Measurements from ENCODE around the gene FCSK.
"Not testable (repeated sequence)": the region's sequence is repeated elsewhere in the genome, so short reads cannot be mapped to it uniquely, and the experiment has no call there.

The FCSK gene

DNA sequence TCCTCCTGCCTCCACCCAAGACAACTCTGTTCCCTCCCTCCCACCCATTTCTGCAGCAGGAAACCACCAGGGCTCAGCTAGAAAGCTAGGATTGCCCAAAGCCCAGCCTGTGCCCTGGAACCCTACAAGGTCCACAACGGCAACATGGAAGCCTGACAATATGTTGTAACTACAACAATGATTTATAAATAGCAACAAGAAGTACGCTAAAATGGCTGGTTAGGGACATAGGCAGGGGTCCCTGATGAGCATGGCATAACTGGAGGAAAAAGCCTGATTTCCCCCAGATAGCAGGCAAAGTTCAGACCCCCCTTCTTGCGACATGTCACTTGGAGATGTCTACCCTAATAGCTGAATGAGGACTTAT lies 22.1 kb upstream of the FCSK start:
- no peak for DNase-seq

DNA sequence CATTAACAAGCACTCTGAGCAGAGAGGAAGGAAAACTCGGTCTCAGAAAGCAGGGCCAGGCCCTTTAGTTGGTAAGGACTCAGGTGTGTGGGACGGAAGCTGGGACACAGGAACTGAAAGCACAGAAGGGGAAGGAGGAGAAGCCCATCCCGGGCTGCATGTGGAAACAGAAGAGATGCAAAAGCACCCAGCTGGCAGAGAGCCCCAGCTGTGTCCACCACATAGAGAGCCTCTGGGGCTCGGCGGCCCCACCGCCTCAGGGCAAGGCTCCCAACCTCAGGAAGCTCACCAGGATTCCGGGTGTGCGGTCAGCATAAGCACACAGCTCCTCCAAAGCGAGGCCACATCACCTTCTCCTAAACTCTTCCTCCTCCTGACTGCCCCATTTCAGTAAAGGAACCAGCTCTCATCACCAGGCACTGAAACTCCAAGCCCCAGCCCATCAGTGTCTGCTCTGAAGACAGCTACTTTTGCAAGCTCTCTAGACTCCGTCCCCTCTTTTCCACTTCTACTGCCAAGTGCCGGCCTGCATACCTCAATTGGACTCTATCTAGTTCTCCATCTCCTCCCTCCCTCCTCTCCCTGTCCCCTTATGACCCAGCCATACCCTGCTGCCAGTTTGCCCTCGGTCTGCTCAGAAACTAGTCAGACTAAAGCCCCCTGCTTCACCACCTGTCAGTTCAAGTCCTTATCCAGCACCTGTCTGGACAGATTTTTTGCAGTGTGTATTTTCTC lies 21.5 kb upstream of the FCSK start:
- DNase-seq, result no peak

DNA sequence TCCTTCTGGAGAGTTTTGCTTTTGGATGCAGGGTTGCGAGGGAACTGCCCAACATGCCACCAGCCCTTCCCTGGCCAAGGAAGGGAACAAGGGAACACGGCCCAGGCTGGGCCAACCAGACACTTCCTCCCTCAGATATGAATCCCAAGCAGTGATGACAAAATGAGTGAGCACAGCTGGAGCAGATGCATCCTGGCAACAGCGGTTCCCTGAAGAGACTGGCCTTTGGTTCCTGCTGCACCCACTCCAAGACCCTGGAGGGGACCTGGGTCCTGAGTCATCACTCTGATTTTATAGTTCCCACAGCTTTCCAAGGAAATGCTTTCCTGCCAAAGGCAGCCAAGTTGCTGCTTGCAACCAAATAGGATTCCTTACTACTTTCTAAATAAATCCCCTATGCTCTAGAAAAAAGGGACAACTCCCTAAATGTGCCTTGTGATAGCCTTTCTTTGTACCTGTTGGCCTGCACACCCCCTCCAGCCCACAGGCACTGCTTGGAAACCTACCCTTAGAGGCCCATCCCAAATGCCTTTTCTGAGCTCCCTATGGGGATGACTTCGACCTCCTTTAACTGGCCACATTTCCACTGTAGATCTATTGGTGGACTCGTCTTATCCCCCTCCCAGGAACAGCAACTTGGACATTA lies 20.8 kb upstream of the FCSK start:
- DNase-seq, result no peak

DNA sequence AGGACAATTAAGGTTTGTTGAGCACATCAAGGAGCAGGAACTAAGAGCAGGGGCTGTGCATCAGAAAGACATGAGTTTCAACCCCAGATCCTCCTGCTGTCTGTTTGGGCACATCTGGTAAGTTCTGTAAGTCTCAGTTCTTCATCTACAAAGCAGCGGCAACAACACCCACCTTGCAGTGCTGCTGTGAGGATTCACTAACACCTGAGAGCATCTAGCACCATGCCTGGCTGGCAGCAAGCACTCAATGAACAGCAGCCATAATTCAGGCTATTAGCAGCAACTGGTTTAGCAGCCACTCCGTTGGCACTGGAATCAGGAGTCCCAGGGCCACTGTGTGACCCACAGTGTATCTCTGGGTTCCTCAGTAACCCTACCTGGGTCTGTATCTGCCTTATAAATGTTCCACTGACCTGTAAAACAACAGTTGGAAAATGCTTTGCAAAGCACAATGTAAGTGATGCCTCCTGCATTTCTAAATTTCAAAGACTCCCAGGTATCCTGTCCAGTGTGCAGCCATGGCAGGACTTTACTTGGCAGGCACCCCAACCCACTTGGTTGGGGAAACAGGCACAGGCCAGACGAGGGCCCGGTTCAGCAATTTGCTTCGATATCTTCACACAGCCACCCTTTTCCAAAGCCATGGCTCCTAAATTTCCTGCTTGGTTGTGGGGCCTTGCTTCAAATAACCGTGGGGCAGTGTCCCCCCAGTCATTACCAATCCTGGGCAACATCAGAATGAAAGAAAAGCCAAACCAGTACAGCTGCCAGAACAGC lies 19.7 kb upstream of the FCSK start:
- no peak for DNase-seq

DNA sequence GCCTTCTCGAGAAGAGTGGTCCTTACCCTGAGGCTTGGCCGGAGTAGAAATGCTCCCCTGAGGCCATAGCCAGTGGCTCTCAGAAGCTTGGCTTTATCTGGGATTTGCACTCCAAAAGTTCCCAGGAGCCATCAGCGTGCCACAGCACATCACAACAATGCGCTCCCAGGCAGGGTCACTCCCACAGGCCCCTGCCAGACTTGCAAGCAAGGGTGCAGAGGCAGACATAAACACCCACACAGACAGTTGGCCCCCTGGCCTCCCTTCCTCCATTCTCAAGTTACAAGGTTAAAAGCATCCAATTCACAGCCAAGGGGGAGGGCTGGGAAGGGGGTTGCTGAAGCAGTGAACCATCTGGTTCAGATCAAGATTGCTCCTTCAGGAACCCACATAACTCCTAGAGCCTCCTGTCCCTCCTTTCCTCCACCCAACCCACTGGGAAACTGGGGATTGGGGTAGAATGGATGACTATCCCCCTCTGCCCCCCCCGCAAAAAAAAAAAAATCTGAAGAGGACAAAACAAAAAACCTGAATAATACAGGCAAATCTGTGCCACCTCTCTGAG lies 17.3 kb upstream of the FCSK start:
- peak; percentile 2 for DNase-seq

DNA sequence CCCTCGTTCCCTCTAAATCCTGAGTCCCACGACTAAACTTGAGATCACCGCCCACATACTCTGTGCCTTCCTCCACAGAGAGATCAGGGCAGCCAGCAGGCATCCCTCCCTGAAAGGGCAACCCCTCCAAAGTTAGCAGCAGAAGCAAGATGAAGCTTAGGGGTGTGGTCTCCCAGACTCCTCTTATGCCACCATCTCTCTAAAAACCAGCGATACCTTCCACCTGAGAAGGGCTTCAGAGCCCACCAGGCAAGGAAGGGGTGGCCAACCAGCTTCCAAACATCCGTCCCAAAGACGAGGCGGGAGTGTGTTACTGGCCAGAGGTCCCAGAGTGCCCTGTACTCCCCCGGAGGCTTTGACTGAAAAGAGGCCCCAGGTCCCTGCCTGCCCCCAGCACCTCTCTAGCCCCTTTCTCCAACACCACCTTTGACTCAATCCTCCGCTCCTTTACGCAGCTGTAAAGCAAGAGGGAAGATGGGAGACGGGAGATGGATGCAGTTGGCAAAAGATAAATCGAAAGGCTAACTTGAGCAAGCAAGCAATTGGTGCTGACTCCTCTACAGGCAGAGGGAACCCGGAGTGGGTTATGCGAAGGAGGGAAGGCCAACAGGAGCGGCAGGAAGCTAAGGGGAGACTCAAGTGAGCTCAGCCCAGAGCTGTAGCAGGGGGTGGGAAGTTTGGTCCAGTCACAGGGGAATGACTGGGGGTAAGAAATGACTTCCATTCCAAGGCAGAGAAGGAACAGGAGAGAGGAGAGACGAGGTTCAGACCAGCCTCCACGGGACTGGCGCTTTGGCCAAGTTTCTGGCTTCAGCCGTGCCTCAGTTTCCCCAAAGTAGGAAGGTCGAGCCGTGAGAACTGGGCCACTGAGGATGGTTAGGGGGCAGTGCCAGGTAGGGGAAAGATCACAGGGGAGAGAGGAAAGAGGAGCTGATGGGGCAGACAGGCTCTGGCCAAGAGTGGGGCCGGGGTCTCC lies 16.5 kb upstream of the FCSK start:
- DNase-seq, result no peak

DNA sequence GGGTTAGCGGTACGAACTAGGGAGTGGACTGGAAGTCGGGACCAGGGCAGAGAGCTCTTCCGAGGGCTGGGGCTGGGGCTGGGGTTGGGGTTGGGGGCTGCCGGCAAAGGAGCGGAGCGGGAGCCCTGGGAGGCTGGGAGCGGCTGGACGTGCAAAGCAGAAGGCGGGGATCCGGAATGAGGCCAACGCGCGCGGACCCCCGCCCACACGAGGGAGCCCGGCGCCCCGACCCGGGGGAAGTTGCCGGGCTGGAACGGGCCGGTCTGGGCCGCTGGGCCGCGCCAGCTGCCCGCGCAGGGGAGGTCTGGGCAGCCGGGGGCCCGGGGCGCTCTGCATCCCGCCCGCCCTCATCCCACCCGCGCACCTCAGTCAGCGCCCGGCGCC lies 15.8 kb upstream of the FCSK start:
- no peak for DNase-seq

DNA sequence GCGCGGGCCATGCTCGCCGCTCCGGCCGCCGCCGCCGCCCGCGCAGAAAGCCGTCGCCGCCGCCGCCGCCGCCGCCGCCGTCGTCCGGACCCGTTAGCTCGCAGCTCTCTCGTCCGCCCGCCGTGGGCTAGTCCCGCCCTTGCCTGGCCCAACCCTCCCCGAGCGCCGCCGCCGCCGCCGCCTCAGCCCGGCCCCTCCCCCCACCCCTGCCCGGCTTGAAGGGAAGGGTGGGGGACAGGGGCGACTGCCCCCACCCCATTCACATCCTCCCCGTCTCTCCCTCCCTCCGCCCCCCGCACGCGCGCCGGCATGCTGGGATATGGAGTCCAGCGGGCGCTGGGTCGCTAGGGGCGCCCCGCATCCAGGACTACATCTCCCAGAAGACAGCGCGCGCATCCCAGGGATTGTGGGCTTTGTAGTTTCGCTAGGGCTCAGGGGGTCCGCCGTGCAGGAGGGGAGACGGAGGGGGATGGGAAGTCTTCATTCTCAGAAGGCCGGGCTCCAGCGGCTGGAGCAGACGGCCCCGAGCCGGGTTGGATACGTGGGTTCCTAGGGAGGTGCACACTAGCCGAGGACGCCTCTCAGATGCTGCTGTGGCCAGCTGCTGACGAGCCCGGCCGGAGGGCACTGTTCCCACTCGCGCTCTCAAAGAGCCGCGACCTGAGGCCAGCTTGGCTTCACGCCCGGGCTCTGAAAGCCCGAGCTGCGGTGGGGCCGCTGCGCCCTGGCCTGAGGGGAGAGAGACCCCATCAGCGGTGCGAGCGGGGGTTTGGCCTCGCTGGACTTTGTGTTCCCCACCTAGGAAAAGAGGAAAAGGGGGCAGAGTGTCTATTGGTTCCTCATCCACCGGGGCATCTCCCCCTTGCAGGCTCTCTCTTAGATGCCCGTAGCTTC lies 15.2 kb upstream of the FCSK start, which contains the start of gene ST3GAL2:
Gene ST3GAL2 (minus strand): TSS at position 132 of the 894 bp plus-strand sequence. CDS start 40,570 bp downstream, outside the sequence.
- peak; percentile 73 for DNase-seq

DNA sequence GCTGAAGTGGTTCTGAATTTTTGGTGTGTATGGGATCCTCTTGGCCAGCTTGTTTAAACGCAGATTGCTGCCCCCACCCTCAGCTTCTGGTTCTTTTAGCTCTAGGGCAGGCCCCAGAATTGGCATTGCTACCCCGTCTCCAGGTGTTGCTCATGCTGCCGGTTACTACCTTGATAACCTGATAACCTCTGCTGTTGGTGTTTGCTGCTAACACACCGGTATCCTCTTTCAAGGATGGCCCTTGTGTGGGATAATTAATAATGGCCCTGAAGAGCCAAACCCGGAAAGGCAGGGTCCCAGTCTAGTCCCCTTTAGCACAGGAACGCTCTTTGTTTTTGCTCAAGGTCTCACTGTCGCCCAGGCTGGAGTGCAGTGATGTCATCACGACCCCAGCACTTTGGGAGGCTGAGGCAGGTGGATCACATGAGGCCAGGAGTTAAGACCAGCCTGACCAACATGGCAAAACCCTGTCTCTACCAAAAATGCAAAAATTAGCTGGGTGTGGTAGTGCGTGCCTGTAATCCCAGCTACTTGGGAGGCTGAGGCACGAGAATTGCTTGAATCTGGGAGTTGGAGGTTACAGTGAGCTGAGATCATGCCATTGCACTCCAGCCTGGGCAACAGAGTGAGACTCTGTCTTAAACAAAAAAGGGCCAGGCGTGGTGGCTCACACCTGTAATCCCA lies 14.2 kb upstream of the FCSK start:
- DNase-seq, result peak; percentile 26

DNA sequence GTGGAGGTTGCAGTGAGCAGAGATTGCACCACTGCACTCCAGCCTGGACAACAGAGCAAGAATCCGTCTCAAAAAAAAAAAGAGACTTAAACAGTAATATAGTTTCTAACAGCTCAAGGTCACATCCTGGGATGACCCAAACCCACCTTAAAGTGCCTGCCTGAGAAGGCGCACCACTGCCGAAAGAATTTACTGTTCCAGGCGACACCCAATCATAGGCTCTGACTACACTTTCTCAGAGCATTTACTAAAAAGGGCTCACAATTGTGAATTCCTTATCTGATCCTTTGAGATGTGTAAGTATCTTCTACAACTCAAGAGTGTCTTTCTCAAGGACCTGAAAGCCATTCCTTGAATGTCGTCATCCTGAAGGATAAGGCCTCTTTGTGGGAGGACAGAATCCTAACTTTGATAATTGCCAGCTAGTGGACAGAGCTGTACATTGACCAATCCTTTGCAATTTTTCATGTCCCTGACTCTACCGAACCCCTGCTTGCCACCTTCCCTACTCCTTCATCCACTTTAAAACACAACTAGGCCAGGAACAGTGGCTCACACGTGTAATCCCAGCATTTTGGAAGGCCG lies 12.9 kb upstream of the FCSK start:
- no peak for DNase-seq

DNA sequence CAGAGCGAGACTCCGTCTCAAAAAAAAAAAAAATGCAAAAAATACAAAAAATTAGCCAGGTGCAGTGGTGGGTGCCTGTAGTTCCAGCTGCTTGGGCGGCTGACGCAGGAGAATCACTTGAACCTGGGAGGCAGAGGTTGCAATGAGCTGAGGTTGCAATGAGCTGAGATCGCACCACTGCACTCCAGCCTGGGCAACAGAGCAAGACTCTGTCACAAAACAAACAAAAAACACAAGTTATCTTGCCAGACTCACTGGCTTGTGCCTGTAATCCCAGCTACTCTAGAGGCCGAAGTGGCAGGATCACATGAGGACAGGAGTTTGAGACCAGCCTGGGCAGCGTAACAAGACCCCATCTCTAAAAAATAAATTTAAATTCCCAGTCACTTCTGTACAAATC lies 12.1 kb upstream of the FCSK start:
- DNase-seq, result no peak

DNA sequence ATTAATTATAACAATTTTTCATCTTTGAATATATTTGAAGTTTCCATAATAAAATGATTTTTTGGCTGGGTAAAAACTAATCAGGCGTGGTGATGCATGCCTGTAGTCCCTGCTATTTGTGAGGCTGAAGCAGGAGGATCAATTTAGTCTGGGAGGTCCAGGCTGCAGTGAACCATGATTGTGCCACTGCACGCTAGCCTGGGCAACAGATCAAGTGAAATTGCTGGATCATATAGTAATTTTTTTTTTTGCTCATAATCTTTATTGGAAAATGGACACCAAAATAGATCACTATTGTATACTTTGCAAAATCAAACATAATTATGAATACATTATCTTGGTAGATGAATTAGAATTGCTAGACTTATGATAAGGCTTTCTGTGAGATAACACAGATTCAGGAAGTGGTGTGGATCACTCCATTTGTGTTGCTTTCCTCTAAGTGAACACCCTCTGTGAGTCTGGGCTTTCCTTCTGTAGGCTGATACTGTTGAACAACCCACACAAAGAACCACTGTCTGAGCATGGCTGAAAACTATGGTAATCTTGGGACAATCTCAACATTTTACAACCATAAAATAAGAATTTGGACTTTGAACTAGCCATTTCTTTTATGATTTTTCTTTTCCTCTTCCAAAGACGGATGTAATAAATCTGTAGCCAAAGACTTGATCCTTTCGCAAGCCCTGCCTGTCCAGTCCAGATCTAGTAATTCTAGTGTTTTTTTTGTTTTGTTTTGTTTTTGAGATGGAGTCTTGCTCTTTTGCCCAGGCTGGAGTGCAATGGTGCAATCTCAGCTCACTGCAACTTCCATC lies 9.9 kb upstream of the FCSK start:
- no peak for DNase-seq

DNA sequence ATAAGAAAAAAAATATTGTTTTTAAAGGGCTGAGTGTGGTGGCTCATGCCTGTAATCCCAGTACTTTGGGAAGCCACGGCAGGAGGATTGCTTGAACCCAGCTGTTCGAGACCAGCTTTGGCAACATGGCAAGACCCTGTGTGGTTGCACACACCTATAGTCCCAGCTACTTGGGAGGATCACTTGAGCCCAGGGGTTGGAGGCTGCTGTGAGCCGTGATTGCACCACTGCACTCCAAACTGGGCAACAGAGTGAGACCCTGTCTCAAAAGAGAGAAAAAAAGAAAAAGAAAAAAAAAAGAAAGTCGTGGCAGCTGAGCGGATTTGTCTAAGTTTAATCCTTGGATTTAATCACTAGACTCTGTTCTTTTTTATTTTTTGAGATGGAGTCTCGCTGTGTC lies 6.3 kb upstream of the FCSK start:
- DNase-seq, result no peak

DNA sequence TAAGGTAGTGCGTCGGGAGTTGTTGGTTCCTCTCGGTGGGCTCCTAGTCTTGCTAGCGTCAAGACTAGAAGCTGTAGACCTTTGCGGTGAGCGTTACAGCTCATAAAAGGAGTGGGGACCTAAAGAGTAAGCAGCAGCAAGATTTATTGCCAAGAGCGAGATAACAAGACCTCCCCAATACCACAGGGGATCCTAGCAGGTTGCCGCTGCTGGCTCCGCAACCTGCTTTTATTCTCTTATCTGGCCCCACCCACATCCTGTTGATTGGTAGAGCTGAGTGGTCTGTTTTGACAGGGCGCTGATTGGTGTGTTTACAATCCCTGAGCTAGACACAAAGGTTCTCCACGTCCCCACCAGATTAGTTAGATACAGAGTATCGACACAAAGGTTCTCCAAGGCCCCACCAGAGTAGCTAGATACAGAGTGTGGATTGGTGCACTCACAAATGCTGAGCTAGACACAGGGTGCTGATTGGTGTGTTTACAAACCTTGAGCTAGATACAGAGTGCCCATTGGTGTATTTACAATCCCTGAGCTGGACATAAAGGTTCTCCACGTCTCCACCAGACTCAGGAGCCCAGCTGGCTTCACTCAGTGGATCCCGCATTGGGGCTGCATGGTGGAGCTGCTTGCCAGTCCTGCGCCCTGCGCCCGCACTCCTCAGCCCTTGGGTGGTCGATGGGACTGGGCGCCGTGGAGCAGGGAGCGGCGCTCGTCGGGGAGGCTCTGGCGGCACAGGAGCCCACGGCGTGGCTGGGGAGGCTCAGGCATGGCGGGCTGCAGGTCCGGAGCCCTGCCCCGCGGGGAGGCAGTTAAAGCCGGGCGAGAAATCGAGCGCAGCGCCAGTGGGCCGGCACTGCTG lies 4.0 kb upstream of the FCSK start:
- not testable (repeated sequence) for DNase-seq

DNA sequence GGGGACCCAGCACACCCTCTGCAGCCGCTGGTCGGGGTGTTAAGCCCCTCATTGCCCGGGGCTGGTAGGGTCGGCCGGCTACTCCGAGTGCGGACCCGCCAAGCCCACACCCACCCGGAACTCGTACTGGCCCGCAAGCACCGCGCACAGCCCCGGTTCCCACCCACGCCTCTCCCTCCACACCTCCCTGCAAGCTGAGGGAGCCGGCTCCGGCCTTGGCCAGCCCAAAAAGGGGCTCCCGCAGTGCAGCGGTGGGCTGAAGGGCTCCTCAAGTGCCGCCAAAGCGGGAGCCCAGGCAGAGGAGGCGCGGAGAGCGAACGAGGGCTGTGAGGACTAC lies 3.4 kb upstream of the FCSK start:
- DNase-seq, result not testable (repeated sequence)

DNA sequence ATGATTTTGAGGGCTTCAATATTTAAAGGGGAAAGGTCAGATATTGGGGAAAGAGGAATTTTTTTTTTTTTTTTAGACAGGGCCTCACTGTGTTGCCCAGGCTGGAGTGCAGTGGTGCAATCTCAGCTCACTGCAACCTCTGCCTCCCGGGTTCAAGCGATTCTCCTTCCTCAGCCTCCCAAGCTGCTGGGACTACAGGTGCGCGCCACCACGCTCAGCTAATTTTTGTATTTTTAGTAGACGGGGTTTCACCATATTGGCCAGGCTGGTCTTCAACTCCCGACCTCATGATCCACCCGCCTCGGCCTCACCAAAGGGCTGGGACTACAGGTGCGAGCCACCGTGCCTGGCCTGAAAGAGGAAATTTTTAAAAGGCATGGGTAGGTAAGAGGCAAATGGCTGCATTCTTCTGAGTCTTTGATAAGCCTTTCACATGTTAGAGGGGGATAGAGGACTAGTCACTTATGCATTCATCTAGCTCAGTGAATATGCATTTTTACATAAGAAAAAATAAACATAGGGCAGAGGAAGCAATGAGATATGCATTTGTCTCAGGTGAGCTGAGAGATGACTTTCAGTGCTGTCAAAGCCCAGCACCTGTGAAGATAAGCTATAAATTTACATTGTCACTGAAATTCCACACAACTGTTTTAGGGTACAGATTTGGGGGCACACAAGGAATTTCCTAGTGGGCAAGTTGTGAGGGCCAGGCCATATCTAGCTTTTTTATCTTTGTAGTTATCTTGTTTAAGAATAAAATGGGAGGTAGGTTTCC lies 1.1 kb upstream of the FCSK start:
- DNase-seq, result no peak

DNA sequence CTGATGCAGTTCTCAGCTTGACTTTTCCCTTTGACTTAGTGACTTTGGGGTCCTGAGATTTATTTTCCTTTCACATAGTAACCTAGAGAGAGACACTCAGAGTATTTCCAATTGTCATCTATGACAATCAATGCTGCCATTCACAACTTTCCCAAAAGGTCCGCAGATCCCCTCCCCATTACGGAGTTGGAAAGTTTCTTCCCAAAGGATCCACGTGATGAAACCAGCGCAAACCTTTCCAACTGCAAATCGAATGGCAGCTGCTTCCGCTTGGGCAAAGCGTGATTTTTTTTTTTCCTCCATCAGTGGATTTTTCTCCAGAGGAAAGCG lies 538 bp upstream of the FCSK start:
- DNase-seq, result no peak

DNA sequence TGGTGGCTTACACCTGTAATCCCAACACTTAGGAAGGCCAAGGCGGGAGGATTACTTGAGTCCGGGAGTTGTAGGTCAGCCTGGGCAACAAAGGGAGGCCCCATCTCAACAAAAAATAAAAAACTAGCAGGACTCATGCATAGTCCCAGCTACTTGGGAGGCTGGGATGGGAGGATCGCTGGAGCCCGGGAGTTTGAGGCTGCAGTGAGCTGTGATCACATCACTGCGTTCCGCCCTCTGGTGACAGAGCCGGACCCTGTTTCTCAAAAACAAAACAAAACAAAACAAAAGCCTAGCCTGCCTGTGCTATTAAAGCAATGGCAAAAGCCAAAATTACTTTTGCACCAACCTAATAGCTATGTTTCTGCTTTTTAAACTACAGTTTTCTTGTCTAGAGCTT lies 1.5 kb downstream of the FCSK start:
- DNase-seq, result no peak

Data from DMS79 treated with DMSO at 0.1 percent for 48 hours (cell line).